HG03439 (cell line): ENCODE data around the gene DLK1.

Source experiments
- ATAC-seq: cut with Tn5 transposase; IDR thresholded peaks from one replicate; pipeline ENCODE4 v1.9.1; 2021; ENCODE audit warnings: mild to moderate bottlenecking, moderate library complexity; ENCODE audit not compliant: unreplicated experiment

DLK1 gene

GRCh38 chr14:100726550-100727085 is at the start of gene DLK1:
TSS of gene DLK1 (plus strand) at chr14:100726892. CDS start at chr14:100727069, 177 bp downstream.
- ATAC-seq: no peak

- no peak for ATAC-seq
Measured at GRCh38 chr14:100677152-100677551, 49.5 kb upstream of the DLK1 start.

GRCh38 chr14:100677554-100678468 is 48.9 kb upstream of the DLK1 start:
- ATAC-seq: no peak

DNA sequence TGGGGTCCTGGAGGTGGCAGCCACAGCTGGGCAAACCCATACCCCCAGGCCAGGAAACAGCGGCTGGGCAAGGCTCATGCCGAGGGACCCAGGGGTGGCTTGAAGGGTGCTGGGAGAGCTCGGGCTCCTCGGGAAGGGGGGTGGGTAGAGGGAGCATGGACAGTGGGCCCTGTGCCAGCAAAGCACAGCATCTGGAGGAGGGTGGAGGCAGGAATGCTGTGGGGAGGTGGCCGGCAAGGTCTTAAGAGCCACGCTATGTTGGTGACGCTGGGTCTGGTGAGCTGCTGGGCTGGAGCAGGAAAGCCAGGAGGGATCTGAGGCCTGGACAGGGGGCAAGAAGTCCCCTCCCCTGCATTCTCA is 48.2 kb upstream of the DLK1 start:
- no peak for ATAC-seq

- ATAC-seq: no peak
Measured at GRCh38 chr14:100679153-100679552, 47.5 kb upstream of the DLK1 start.

GRCh38 chr14:100679707-100680438 is 46.8 kb upstream of the DLK1 start:
- no peak for ATAC-seq

DNA sequence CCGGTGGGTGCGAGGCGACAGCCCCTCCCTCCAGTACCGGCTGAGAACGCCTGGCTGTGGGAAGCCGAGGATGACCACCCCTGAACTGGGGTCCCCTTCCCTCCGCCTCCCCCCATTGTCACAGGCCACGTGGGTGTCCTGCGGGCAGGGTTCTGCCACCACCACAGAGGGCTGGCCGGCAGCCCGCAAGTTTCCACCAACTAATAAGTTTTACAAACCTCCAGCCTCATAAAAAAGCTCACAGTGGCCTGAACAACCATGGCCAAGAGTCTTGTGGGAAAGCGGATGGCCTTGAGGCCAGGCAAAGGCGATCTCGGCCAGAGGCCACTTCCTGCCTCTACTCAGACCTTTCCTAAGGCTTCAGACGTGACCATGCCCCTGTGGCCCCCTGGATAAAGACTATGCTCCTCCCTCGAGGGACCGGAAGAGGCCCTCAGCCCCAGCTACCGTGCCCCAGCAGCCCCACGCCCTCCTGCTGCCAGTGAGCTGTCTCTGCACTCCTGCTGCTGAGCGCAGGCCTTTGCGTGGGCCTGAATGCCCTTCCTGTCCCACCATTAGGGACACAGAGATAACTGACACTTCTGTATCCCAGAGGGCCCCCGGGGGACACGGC is 46.1 kb upstream of the DLK1 start:
- no peak for ATAC-seq

GRCh38 chr14:100681111-100681510 is 45.6 kb upstream of the DLK1 start:
- no peak for ATAC-seq

DNA sequence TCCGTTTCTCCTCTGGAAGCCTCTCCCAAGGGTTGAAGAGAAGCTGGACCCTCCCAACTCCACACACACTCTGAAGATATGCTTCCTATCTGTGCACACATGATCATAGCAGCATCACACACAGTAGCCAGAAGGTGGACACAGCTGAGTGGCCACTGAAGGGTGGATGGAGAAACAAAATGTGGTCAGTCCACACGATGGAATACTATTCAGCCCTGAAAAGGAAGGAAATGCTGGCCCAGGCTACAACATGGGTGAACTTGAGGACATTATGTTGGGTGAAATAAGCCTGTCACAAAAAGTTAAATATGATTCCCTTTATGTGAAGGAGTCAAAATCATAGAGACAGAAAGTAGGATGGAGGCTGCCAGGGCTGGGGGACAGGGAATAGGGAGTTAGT is 43.9 kb upstream of the DLK1 start:
- ATAC-seq: no peak

DNA sequence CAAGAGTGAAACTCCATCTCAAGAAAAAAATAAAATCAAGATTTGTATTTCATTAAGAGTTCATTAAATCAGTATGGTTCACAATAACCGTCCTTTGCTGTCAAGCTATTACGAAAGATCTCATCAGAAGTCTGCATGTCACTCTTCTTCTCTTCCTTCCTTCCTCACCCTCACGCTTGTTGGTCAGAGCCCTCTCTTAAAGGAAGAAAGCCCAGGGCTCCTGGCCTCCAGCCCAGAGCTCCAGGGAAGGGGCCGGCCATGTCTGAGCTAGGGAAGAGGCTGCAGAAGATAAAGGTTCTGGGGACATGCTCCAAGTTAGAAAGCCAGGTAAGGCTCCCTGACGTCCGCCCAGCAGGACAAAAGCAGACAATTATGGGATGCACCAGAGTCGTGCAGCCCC is 43.1 kb upstream of the DLK1 start:
- no peak for ATAC-seq

GRCh38 chr14:100684154-100684553 is 42.5 kb upstream of the DLK1 start:
- no peak for ATAC-seq

- ATAC-seq: no peak
Measured at GRCh38 chr14:100684961-100685360, 41.7 kb upstream of the DLK1 start.

DNA sequence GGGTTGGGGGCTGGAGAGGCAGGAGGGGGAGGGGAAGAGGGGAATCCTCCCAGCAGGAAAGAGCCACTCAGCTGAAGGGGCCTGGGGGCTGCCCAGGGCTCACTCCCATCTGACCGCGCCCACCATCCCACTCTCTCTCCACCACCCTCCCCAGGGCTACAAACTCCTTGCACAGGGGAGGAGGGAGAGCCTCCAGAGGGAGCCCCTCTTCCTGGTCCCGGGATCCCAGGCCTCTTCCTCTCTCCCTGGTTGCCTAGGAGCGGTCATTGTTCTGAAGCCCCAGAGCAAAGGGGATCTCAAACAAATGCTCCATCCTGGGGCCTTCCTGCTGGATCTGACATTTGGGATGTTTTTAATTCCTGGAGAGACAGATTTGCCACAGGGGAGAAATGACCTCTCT is 39.8 kb upstream of the DLK1 start:
- ATAC-seq: no peak

GRCh38 chr14:100687386-100687785 is 39.3 kb upstream of the DLK1 start:
- no peak for ATAC-seq

- no peak for ATAC-seq
Measured at GRCh38 chr14:100688051-100688450, 38.6 kb upstream of the DLK1 start.

DNA sequence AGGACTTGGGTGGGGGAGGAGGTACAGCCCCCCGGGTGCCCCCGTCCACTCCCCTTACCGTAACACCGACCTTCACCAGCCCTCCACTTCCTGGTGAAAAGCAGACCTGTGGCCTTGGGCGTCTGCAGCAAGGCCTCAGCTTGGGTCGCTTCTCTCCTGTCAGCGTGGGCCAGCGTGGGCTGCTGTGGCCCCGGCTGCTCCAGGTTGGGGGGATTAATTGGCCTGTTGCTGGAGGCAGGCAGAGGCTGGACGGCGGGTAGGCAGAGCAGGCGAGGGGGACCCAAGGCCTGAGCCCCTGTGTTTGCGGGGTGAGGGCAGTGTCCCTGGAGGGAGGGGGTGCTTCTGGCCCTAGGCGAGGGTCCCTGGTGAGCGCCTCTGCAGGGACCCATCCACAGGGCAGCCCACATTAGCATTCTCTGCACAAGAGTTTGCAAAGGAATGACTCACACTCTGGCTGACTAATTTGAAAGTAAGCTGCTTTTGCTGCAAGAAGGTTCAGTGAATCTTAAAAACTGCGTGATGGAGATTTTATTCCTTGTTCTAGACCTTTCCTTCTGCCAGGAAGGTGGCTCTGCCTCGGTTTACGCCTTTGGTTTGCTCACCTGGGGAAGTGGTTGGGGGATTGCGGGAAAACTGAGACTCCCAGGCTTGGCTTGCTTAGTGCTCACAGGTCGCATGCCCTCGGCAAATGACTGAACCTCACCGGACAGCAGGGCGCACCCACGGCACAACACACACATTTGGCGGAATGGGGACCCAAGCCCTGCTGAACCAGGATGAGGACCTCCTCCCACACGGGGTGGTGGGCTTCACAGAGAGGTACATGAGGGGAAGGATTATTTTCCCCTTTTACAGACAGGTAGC is 37.9 kb upstream of the DLK1 start:
- ATAC-seq: no peak

- ATAC-seq: no peak
Measured at GRCh38 chr14:100690672-100691071, 36.0 kb upstream of the DLK1 start.

- ATAC-seq: no peak
Measured at GRCh38 chr14:100691395-100692056, 35.2 kb upstream of the DLK1 start.

DNA sequence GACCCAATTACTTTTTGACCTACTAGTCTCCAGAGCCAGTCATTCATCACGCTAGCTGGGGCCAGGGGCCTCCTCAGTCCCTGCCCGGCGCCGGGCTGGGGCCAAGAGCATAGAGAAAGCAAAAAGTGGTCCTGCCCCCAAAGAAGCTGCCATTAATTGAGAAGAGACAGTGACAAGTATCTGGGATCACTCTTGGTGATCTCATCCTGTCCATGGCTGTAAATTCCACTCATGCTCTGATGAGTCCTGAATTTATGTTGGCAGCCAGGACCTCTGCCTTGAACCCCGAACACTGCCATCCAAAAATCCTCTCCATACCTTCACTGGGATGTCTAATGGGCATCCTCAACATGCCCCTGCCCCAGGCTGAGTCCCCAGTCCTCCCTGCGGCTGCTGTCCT is 34.4 kb upstream of the DLK1 start:
- ATAC-seq: no peak
